Activated gamma-delta T cell treated with anti-CD3 and anti-CD28 coated beads, Interleukin-2, amount 50 U/mL, for 16 hours (primary cell): Measurements from ENCODE around the gene PBOV1.
"Not testable (repeated sequence)": the region's sequence is repeated elsewhere in the genome, so short reads cannot be mapped to it uniquely, and the experiment has no call there.

Experiments
- DNase-seq: peaks from one replicate; pipeline ENCODE4 v3.0.0-alpha.2; 2020; ENCODE audit warnings: low read depth

Gene PBOV1

GRCh38 chr6:138237463-138237862 lies 19.2 kb upstream of the PBOV1 start:
- DNase-seq: no peak

- DNase-seq: no peak
Observed at GRCh38 chr6:138235693-138236092, 17.4 kb upstream of the PBOV1 start.

- no peak for DNase-seq
Observed at GRCh38 chr6:138235205-138235604, 16.9 kb upstream of the PBOV1 start.

- no peak for DNase-seq
Observed at GRCh38 chr6:138234363-138234762, 16.1 kb upstream of the PBOV1 start.

GRCh38 chr6:138231381-138231886 lies 13.1 kb upstream of the PBOV1 start:
- no peak for DNase-seq

- DNase-seq: no peak
Observed at GRCh38 chr6:138230759-138231380, 12.6 kb upstream of the PBOV1 start.

- no peak for DNase-seq
Observed at GRCh38 chr6:138230221-138230620, 11.9 kb upstream of the PBOV1 start.

- DNase-seq: no peak
Observed at GRCh38 chr6:138229663-138230179, 11.4 kb upstream of the PBOV1 start.

GRCh38 chr6:138229072-138229471 lies 10.8 kb upstream of the PBOV1 start:
- no peak for DNase-seq

GRCh38 chr6:138227316-138227781 lies 9.1 kb upstream of the PBOV1 start:
- no peak for DNase-seq

GRCh38 chr6:138226700-138227315 lies 8.5 kb upstream of the PBOV1 start:
- no peak for DNase-seq

GRCh38 chr6:138225953-138226352 lies 7.7 kb upstream of the PBOV1 start:
- DNase-seq: no peak

GRCh38 chr6:138222901-138223546 lies 4.7 kb upstream of the PBOV1 start:
- DNase-seq: no peak

GRCh38 chr6:138219901-138220300 lies 1.6 kb upstream of the PBOV1 start:
- DNase-seq: no peak

GRCh38 chr6:138219398-138219797 lies 1.1 kb upstream of the PBOV1 start:
- no peak for DNase-seq

GRCh38 chr6:138215093-138215782 lies 3.1 kb downstream of the PBOV1 start:
- no peak for DNase-seq

GRCh38 chr6:138212530-138212929 lies 5.8 kb downstream of the PBOV1 start:
- DNase-seq: not testable (repeated sequence)

GRCh38 chr6:138211601-138212000 lies 6.7 kb downstream of the PBOV1 start:
- no peak for DNase-seq

- no peak for DNase-seq
Observed at GRCh38 chr6:138211048-138211581, 7.2 kb downstream of the PBOV1 start.

- no peak for DNase-seq
Observed at GRCh38 chr6:138206862-138207261, 11.4 kb downstream of the PBOV1 start.

- no peak for DNase-seq
Observed at GRCh38 chr6:138205437-138206094, 12.7 kb downstream of the PBOV1 start.
